GM10266 (cell line): ENCODE measurements around the gene BBOF1.
A peak's percentile ranks its signal among the peaks of the same experiment; 100 is the strongest.
"Not testable (repeated sequence)": the region's sequence is repeated elsewhere in the genome, so short reads cannot be mapped to it uniquely, and the experiment has no call there.

Experiments
- DNase-seq: peaks from one replicate; pipeline ENCODE4 v3.0.0; 2012; ENCODE audit errors: extremely low spot score
- CTCF ChIP-seq: IDR thresholded peaks from 2 replicates; pipeline ENCODE4 v1.5.1; 2012; ENCODE audit warnings: mild to moderate bottlenecking, low read depth; ENCODE audit not compliant: control insufficient read depth, insufficient read depth; ENCODE audit errors: missing control alignments

Gene BBOF1

GRCh38 chr14:74018586-74019407 is at the start of gene BBOF1, which contains the start of gene ENTPD5:
BBOF1 (plus strand) TSS chr14:74019349; CDS start chr14:74019479, 130 bp downstream.
ENTPD5 (minus strand) TSS chr14:74019288; CDS start chr14:73988102, 31,186 bp downstream.
- DNase-seq, result peak; percentile 94
- no peak for TF ChIP-seq CTCF

- no peak for TF ChIP-seq CTCF
- no peak for DNase-seq
Observed at GRCh38 chr14:73973497-73973896, 45.7 kb upstream of the BBOF1 start.

- DNase-seq, result no peak
- TF ChIP-seq CTCF, result no peak
Observed at GRCh38 chr14:73976125-73976524, 43.0 kb upstream of the BBOF1 start.

- no peak for TF ChIP-seq CTCF
- no peak for DNase-seq
Observed at GRCh38 chr14:73977896-73978295, 41.3 kb upstream of the BBOF1 start.

GRCh38 chr14:73988065-73988464 is 31.1 kb upstream of the BBOF1 start:
- TF ChIP-seq CTCF, result no peak
- DNase-seq, result no peak

GRCh38 chr14:73988656-73989055 is 30.5 kb upstream of the BBOF1 start:
- DNase-seq, result not testable (repeated sequence)

- no peak for TF ChIP-seq CTCF
- no peak for DNase-seq
Observed at GRCh38 chr14:73991092-73991491, 28.1 kb upstream of the BBOF1 start.

- not testable (repeated sequence) for DNase-seq
Observed at GRCh38 chr14:73994926-73995325, 24.2 kb upstream of the BBOF1 start.
